HG03159 (cell line): ENCODE measurements around the gene EDC4.
A peak's percentile ranks its signal among the peaks of the same experiment; 100 is the strongest.
"Not testable (repeated sequence)": the region's sequence is repeated elsewhere in the genome, so short reads cannot be mapped to it uniquely, and the experiment has no call there.

Experiments used
- ATAC-seq: cut with Tn5 transposase; IDR thresholded peaks from one replicate; pipeline ENCODE4 v1.9.1; 2021; ENCODE audit warnings: mild to moderate bottlenecking, moderate library complexity; ENCODE audit not compliant: unreplicated experiment

The EDC4 gene, protein sequence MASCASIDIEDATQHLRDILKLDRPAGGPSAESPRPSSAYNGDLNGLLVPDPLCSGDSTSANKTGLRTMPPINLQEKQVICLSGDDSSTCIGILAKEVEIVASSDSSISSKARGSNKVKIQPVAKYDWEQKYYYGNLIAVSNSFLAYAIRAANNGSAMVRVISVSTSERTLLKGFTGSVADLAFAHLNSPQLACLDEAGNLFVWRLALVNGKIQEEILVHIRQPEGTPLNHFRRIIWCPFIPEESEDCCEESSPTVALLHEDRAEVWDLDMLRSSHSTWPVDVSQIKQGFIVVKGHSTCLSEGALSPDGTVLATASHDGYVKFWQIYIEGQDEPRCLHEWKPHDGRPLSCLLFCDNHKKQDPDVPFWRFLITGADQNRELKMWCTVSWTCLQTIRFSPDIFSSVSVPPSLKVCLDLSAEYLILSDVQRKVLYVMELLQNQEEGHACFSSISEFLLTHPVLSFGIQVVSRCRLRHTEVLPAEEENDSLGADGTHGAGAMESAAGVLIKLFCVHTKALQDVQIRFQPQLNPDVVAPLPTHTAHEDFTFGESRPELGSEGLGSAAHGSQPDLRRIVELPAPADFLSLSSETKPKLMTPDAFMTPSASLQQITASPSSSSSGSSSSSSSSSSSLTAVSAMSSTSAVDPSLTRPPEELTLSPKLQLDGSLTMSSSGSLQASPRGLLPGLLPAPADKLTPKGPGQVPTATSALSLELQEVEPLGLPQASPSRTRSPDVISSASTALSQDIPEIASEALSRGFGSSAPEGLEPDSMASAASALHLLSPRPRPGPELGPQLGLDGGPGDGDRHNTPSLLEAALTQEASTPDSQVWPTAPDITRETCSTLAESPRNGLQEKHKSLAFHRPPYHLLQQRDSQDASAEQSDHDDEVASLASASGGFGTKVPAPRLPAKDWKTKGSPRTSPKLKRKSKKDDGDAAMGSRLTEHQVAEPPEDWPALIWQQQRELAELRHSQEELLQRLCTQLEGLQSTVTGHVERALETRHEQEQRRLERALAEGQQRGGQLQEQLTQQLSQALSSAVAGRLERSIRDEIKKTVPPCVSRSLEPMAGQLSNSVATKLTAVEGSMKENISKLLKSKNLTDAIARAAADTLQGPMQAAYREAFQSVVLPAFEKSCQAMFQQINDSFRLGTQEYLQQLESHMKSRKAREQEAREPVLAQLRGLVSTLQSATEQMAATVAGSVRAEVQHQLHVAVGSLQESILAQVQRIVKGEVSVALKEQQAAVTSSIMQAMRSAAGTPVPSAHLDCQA (N-terminal part only)

DNA sequence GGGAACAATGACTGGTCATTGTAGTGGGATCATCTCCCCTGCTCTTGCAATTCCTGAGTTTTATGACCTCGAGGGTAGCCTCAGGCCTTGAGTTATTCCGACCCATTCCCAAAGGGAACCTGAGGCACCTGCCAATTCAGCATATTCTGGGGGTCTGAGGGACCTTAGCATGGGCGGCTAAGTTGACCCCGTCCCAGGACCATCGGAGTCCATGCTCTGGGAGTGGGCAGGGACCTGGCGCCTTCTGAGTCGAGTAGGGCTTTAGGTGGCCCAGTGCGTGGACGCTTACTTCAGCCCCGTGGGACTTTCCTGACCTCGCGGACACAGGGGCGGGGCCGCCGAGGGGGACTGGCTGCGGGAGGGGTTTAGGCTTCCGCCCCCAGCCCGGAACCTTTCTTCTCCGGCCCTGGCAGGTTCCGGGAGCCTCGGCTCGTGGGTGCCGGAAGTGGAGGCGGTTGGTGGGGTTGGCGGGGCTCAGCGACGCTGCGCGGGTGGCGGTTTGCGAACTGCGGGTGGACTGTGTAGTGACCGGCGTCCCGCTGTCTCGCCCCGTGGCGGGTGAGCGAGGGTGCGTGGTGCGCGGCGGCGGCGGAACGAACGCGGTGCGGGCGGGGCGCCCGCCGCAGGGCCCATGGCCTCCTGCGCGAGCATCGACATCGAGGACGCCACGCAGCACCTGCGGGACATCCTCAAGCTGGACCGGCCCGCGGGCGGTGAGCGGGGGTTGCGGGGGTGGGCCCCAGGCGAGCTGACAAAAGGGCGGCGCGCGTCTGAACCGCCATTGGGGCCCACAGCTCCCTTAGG lies at the start of gene EDC4:
Gene EDC4, plus strand, starts transcription at position 422 of the 804 bp plus-strand sequence. Its CDS starts 210 bp downstream, at position 632.
- peak; percentile 68 for ATAC-seq

DNA sequence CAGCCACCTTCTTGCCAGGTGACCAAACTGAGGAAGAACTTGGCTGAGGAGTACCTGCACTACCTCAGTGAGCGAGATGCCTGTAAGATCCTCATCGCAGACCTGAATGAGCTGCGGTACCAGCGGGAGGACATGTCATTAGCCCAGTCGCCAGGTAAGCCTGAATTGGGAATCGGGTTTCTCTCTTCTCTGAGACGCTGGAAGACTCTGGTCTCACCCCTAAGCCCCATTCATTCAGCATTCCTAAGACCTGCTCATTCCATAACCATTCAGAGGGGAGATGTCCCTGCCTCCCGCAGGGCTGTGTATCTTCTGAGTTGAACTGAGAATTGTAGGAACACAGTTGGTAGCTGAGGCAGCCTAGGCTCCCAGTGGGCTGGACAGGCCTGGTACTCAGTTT lies 47.7 kb upstream of the EDC4 start:
- no peak for ATAC-seq

DNA sequence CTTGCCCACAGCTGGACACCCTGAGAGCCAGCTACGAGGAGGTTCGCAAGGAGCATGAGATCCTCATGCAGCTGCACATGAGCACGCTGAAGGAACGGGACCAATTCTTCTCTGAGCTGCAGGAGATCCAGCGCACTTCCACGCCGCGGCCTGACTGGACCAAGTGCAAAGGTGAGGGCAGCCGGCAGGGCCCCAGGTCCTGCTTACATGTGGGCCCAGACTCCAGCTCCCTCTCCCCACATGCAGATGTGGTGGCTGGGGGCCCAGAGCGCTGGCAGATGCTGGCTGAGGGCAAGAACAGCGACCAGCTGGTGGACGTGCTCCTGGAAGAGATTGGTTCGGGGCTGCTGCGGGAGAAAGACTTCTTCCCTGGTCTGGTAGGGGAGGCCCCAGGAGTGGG lies 46.9 kb upstream of the EDC4 start:
- ATAC-seq: no peak

DNA sequence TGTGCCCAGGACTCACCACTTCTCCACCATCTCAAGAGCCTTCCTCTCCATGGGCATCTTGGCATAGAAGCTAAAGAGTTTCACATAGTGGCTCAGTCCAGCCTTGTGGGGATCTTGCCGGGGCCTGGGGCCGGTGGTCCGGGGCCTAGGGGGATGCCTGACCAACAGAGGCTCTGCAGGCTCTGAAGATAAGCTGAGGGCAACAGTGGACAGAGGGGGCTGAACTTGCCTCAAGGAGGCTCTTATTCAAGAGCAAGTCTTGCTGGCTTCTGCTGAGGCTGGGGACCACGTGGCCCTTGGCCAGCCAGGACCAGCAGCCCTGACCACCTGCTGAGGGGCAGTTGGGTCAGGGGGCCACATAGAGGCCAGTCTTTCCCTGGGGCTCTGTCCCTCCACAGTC lies 44.2 kb upstream of the EDC4 start:
- ATAC-seq: no peak

DNA sequence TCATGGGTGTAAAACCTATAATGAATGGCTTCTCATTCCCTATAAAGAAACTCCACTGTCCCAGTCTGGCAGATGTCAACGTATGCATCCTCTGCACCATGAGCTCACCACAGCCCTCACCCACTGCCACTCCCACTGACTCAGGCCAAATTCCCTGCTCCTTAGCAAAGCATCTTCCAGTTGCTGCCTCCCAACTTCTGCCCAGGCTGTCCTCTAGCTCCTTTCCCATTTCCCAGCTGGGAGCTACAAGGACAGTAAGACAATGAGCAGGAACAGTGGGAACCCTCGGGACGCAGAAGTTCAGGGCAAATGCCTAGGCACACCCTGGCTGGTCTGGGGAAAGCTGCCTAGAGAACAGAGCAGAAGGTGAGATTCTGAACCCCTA lies 39.8 kb upstream of the EDC4 start:
- ATAC-seq: no peak

DNA sequence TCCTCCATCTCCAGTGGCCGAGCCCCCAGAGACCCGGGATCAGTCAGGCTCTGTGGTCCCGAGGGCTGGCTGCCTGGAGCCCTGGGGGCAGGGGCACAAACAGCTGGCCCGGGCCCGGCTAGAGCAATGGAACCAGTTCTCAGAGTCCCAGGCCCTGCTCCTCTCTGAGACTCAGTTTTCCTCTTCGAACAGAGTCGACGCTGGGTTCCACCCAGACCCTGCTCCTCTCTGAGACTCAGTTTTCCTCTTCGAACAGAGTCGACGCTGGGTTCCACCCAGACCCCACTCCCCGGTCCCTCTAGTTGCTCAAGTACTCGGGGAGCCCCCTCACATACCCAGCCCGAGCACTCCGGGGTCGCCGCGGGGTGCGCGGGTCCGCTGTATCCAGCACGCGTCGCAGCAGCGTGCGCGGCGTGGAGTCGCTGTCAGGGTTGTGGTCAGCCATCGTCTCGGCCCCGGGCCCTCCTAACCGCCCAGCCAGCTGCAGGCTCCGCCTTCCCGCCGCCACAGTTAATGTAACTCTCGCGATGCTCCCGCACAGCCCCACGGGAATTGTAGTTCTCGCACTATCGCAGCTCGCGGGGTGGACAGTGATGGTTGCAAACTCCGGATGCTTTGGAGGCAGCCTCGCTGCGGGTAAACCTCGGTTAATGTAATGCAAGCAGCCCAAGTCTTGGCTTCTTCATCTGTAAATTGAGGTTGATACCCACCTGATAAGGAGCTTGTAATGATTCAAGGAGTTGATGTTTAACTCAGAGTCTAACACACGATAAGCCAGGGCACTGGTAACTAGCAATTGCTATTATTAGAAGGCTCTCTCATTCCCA lies 39.2 kb upstream of the EDC4 start:
- ATAC-seq: peak; percentile 96

DNA sequence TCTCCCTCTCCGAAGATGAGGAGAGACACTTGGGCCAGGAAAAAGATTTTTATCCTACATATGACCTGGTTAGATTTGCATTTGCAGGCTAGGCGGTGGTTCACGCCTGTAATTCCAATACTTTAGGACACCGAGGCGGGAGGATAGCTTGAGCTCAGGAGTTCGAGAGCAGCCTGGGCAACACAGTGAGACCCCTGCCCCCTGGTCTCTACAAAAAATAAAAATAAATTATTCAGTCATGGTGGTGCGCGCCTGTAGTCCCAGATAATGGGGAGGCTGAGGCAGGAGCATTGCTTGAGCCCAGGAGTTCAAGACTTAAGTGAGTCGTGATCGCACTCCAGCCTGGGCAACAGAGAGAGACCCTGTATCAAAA lies 38.6 kb upstream of the EDC4 start:
- no peak for ATAC-seq

DNA sequence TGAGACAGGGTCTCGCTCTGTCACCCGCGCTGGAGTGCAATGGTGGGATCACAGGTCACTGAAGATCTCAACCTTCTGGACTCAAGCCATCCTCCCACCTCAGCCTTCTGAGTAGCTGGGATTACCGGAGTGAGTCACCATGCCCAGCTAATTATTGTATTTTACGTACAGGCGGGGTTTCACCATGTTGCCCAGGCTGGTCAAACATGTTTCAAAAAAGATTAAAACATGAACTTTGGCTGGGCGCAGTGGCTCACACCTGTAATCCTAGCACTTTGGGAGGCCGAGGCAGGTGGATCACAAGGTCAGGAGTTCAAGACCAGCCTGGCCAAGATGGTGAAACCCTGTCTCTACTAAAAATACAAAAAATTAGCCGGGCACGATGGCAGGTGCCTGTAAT lies 35.7 kb upstream of the EDC4 start:
- not testable (repeated sequence) for ATAC-seq

DNA sequence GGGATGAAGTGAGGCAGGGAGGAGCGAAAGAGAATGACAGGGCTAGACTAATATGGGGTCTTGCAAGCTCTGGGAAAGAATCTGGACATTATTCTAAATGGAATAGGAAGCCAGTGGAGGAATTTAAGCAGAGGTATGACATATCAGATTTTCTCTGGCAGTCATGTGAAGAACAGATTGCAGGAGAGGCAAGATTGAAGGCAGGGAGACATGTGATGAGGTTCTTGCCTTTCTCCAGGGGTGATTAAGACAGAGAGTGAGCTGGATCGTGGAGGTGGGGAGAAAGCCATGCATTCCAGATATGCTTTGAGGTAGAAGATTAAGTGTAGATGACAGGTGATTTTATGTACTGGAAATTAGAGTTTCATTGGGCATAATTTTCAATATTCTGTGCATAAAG lies 35.0 kb upstream of the EDC4 start:
- no peak for ATAC-seq

DNA sequence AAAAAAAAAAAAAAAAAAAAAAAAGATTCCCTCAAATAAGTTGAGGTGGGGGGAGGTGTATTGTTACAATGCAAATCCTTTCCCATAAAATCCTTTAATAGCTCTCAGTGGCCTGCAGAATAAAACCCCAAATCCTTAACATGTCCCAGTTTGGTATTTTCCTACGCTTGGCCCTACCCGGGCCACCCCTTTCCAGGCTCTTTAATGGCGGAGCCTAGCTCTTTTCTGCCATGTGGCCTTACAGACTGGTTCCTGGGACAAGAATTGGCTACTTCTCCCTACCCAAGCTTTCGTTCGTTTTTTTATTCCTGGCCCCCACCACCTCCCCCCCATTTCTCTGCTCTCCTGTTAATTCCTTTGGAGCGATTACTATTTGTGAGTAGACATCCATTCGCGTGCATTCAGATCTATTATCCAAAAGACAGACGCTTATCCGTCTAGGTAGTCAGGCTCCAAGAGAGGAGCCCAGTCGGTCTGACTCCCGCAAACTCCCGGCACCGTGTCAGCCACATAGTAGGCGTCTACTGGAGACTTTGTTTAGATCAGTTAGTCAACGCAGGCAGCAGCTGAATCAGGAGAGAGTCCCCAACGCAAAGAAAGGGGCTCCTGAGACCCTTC lies 31.5 kb upstream of the EDC4 start:
- ATAC-seq: no peak

DNA sequence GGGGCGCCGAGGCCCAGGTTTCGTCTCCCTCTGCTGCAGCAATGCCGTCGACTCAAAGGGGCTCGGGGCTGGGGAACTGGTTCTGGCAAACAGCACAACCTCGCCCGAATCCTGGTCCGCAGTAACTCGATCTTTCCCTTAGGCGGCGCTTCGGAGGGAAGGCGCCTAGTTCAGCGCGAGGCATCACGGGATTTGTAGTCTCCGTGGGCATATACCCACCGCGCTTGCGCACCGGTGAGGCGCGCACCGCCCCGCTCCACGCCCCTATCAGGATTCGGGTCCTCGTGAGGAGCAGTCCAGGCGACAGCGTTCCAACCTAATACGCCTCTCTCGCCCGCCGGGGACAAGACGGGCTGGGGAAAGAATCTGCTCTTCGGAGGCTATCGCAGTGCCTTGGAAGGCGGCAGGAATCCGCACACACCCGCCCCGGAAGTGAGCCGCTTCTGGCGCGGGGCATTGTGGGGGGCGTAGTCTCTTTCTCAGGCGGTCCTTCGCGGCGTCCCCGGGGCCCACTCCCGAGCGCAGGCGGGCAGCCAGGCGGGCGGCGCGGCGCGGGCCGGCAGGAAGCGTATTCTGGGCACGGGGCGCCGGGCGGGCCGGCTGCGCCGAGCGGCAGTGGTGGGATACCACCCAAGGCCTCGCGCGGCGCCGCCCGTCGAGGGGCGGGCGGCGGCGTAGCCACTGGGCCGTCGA lies 30.9 kb upstream of the EDC4 start, which contains the start of gene THAP11:
Gene THAP11, plus strand, starts transcription at position 505 of the 693 bp plus-strand sequence. CDS start 235 bp downstream, outside the sequence.
- ATAC-seq: peak; percentile 53

DNA sequence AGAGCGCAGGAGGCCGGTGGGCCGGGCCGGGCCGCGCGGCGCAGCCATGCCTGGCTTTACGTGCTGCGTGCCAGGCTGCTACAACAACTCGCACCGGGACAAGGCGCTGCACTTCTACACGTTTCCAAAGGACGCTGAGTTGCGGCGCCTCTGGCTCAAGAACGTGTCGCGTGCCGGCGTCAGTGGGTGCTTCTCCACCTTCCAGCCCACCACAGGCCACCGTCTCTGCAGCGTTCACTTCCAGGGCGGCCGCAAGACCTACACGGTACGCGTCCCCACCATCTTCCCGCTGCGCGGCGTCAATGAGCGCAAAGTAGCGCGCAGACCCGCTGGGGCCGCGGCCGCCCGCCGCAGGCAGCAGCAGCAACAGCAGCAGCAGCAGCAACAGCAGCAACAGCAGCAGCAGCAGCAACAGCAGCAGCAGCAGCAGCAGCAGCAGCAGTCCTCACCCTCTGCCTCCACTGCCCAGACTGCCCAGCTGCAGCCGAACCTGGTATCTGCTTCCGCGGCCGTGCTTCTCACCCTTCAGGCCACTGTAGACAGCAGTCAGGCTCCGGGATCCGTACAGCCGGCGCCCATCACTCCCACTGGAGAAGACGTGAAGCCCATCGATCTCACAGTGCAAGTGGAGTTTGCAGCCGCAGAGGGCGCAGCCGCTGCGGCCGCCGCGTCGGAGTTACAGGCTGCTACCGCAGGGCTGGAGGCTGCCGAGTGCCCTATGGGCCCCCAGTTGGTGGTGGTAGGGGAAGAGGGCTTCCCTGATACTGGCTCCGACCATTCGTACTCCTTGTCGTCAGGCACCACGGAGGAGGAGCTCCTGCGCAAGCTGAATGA lies 30.1 kb upstream of the EDC4 start:
- peak; percentile 4 for ATAC-seq

DNA sequence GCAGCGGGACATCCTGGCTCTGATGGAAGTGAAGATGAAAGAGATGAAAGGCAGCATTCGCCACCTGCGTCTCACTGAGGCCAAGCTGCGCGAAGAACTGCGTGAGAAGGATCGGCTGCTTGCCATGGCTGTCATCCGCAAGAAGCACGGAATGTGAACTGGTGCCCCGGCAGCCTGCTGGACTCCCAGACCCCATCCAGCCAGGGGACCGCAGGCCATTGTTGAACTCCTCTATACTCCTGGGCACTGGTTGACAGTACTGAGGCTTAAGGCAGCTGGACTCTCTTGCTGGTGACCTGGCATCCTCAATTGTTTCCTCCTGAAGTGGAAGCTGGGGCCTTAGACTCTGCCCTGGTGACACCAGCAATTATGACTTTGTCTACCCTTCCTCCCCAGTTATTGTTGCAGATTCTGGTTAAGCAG lies 29.5 kb upstream of the EDC4 start:
- no peak for ATAC-seq

DNA sequence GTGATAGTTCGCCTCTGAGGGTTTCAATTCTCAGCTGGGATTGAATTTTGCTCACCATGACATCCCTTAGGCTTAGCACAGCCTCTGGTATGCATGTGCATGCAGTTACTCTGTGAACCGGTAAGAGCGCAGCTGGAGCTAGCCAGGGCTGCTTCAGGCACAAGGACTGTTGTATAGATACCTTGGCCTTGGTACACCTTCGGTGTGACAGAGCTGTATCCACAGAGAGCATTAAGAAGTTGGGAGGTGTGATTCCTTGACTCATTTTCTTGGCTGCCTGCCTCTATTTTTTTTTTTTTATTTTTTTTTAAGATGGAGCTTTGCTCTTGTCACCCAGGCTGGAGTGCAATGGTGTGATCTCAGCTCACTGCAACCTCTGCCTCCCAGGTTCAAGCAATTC lies 28.4 kb upstream of the EDC4 start:
- ATAC-seq: no peak

DNA sequence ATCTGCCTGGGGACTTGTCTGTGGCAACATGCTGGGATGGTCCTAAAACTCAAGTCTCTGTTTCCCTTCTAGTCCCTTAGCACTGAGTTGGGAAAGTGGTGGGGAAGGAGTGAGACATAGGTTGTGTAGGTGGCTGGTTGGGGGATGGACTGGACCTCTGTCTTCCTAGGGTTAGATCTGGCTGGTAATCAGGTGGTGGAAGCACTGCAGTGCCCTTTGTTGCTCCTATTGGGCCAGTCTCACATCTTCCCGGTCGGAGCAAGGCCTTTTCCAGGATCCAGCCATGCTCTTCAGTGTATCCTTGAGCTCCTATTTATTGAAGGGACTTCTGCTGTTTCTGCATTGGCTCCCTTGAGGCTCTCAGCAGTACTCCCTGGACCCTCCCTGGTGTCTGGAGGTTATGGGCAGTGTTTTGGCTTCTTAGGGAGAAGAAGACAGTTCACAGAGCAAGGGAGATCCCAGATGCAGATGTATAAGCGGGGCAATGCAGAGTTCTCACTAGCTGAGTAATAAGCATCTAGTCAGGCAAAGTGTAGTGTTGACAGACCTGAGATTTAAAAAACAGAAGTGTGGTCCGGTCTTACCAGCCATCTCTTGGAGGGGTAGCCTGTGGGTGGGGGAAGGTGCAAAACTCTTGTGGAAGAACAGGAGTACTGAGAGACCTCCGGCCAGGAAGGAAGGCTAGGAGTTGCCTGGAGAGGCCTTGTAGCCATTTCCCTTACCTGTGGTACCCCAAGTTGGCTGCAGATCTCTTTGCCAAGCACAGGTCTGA lies 27.4 kb upstream of the EDC4 start:
- no peak for ATAC-seq

DNA sequence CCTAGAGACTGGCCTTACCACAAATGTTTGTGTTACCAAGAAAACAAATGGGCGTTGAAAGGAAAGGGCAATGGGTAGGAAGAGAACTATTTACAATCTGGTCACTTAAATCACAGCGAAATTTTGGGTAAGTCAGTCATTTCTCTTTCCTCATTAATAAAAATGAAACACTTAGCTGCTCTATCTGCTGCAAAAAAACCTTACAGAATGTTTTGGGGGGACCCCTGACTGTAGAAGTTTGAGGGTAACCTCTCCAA lies 26.9 kb upstream of the EDC4 start:
- ATAC-seq: no peak
